Measurements from ENCODE around the gene DLG2.

DLG2 gene

DNA sequence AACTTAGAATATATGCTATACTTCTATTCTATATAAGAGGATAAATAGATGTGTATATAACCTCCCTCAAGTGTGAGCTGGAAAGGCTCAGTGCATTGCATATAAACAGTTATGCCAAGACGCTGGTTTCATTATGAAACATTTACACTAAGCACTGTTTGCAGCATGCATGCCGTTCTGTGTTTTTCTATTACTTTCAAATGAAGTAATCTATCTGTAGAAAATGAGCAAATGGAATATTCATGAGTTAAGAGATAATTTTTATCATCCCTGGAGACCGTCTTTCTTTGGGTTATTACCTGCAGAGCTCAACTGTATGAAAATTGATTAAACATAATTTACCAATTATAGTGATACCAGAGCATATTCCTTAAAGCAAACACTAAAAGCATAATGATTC, 1415.2 kb downstream of the DLG2 start:
- DNase-seq (ENCODE audit: low spot score): no peak

DNA sequence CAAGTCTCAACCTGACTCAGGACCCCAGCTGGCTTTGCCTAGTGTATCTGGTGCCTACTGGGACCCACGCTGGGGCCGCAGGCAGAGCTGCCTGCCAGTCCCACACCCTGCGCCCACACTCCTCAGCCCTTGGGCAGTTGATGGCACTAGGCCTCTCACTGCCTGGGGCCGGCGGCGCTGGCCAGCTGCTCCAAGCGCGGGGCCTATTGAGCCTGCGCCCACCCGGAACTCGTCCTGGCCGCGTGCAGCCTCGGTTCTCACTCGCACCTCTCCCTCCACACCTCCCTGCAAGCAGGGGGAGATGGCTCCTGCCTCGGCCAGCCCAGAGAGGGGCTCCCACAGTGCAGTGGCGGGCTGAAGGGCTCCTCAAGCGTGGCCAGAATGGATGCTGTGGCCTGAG, 1432.4 kb downstream of the DLG2 start:
- DNase-seq (ENCODE audit: low spot score): no peak

- no peak for DNase-seq (ENCODE audit: low spot score)
These were observed 1433.4 kb downstream of the DLG2 start for GRCh38 chr11:84193706-84194105.

DNA sequence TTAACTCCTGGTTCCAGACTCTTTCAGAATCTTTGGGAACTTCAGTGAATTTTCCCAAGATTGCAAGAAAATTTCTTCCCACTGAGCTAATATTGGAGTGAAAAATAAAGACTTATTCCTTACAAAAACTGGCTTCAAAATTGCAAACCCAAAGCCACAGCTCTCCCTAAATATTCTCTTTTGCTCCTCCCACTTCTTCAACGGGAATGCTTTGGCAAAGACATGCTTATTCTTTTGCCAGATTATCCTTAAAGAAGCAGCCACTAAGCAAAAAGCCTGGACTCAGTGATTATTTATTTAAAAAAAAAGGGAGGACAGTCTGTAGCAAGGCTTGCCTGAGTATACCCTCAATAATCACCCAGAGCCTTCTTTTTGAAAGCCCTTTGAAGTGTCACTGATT, 1438.6 kb downstream of the DLG2 start:
- no peak for DNase-seq (ENCODE audit: low spot score)

DNA sequence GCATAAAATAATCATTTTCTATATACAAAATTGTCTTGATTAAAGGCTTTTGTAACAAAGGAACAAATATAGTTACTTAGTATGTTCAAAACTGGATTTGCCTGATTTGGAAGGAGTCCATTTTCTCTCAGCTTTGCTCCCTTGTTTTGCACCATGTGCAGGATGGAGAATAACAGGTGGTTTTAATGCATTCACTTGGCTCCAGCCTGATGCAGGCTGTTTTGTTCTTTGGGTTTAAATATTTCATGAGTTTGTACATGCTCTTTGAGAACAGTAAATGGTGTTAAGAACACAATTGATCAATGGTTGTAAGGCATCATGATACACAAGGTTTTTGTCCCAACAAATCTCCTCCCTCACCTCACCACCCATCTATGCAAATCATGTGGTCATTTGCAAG, 1454.1 kb downstream of the DLG2 start:
- DNase-seq (ENCODE audit: low spot score): no peak

GRCh38 chr11:84165139-84165538, 1462.0 kb downstream of the DLG2 start:
- DNase-seq (ENCODE audit: low spot score): no peak

DNA sequence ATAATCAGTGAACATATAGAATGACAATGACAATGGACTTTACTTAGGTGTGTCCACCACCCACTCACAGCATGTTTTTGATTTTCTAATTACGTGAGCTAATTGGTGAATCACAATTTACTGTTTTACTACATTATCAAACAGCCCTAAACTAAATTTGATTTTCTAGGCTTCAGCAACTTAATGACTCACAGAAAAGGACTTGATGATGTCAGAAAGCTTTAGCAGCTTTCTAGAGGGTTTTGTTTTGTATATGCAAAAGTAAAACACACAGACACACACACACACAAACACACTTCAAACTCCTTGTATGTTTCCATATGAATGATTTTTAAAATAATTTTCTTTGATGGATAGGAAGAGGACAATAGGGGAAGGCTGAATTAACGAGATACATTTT, 1462.4 kb downstream of the DLG2 start:
- DNase-seq (ENCODE audit: low spot score): no peak

GRCh38 chr11:84163116-84163515, 1464.0 kb downstream of the DLG2 start:
- DNase-seq (ENCODE audit: low spot score): no peak

GRCh38 chr11:84157639-84158038, 1469.5 kb downstream of the DLG2 start:
- DNase-seq (ENCODE audit: low spot score): no peak

GRCh38 chr11:84146826-84147225, 1480.3 kb downstream of the DLG2 start:
- DNase-seq (ENCODE audit: low spot score): no peak

DNA sequence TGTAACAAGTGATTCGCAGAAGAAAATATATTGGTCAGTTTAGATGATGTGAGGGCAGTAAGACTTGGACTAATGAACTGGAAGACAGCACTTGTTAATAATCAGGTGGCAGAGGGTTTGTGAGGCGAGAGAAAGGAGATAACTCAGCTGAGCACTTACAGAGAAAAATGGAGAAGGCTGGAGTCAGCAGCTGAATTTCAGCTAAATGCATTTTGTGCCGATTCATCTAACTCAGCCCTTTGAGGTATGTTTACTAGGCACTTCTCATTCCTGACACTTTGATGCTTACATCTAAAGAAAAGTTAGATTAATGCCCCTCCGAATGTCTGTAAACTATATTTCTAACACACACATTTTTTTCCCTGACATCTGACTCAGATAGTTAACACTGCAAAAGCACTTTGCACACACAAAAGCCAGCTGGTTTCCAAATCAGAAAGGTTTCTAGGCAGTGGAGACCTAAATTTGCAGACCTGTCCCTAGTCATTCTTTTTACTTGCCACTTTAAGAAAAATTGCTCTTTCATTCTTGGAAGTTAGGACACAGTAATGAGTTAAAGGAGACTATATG, 1481.4 kb downstream of the DLG2 start:
- no peak for DNase-seq (ENCODE audit: low spot score)

- DNase-seq (ENCODE audit: low spot score): no peak
These were observed 1482.6 kb downstream of the DLG2 start for GRCh38 chr11:84144531-84144930.

- no peak for DNase-seq (ENCODE audit: low spot score)
These were observed 1484.7 kb downstream of the DLG2 start for GRCh38 chr11:84142411-84142810.

GRCh38 chr11:84140386-84141169, 1486.6 kb downstream of the DLG2 start:
- DNase-seq (ENCODE audit: low spot score): no peak

DNA sequence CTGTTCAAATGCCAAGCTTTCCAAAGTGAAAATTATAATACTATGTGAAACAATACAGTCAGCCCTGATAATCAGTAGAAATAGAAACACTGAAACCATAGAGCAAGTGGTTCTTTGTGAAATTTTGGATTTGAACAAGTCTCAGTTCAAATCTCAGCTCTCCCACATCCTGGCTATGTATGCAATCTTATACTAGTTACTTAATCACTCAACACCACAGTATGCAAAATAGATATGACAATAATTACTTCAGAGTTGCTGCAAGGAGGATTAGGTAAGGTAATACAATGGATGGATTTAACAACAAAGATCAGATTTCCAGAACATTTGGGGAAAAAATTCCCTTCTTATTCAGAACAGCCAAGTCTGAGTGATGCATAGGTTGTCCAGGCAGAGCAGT, 1489.2 kb downstream of the DLG2 start:
- no peak for DNase-seq (ENCODE audit: low spot score)

DNA sequence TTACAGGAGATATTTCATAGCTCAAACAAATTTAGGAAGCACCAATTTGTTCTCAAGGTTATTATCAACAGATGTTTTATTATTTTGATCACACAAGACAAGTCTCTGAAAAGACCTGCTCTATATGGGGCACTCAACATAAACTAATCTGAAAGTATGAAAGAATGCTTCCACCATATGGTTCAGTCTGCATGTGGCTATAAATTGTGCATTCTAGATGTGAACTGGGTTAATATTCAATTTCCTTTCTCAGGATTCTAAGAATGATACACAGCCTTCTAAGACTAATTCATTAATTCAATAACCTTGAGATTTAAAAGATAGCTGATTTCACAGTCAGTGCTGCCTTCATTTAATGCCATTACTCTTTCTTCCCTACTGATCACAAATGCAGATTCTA, 1489.6 kb downstream of the DLG2 start:
- no peak for DNase-seq (ENCODE audit: low spot score)

GRCh38 chr11:84136926-84137325, 1490.2 kb downstream of the DLG2 start:
- DNase-seq (ENCODE audit: low spot score): no peak

GRCh38 chr11:84130646-84131427, 1496.3 kb downstream of the DLG2 start:
- no peak for DNase-seq (ENCODE audit: low spot score)

DNA sequence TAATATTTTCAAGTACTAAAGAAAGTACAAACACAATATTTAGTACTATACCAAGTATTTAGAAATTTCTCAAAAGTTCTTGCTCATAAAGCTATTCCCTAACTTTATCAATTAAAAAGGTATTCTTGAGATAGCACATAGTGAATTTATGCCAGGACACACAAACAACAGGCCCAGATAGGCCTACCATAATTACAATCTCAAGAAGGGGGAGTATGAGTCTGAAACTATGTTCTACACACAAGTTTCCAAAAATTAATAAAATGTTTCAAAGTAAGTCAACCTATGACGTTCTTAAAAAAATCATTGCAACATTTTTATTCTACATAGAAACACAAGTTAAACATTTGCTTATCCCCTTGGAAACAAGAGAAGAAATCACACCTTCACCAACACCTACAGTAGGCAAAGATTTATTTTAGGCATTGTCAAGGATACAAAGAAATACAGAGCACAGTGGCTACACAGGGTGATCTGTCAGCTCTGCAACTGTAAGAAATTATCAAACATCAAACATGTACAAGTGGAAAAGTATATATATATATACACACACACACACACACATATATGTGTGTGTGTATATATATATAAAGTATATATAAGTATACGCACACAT, 1497.1 kb downstream of the DLG2 start:
- DNase-seq (ENCODE audit: low spot score): no peak

DNA sequence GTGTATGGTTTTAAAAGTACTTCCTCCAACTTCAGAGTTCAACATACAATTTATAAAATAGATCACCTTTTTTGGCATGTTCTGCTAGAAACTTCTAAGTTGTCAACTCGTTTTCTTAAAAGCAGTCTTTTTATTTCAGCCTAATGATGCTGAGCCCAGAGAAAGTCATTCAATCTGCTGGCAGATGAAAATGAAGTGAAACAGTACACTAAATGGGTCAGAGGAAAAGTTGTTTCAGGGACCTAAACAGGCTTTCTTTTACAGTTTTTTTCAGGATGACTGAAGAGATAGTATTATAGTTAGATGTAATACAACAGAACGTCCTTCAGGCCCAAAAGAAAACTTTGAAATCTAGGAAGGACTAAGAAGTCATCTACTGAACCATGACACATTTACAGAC, 1498.3 kb downstream of the DLG2 start:
- DNase-seq (ENCODE audit: low spot score): no peak

- DNase-seq (ENCODE audit: low spot score): no peak
These were observed 1509.8 kb downstream of the DLG2 start for GRCh38 chr11:84117394-84117793.

DNA sequence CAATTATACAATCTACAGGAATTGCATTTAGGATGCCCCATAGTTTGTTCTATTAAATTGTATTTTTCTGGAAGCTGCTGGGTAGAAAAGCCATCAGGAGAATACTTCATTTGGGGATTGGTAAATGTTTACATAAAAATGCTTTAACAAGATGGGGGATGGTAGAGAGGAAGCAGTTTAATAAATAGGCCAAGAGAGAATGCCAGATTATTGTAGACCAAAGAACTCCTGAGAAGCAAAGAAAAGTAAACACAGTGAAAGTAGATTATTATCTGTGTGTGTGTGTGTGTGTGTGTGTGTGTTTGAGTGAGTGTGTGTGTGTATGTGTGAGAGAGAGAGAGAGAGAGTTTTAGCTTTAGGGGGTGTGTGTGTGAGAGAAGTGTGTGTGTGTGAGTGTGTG, 1520.6 kb downstream of the DLG2 start:
- no peak for DNase-seq (ENCODE audit: low spot score)

DNA sequence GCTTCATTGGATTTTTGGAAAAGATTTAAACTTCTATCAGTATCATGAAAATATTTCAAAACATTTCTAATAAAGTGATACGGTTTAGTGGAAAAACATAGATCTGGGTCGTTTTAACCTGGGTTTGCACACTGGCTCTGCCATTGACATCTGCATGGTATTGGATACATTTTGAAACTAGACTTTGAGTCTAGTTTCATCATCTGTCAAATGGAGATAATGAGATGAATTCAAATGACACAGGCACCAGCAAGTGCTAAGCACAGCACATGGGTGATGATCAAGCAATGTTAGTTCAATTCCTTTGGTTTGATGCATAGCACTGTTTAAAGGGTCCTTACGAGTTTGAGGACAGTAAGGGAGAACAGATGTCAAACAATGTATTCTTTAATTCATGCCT, 1522.0 kb downstream of the DLG2 start:
- no peak for DNase-seq (ENCODE audit: low spot score)
